Measurements from ENCODE around the gene COL4A2.

COL4A2 gene

DNA sequence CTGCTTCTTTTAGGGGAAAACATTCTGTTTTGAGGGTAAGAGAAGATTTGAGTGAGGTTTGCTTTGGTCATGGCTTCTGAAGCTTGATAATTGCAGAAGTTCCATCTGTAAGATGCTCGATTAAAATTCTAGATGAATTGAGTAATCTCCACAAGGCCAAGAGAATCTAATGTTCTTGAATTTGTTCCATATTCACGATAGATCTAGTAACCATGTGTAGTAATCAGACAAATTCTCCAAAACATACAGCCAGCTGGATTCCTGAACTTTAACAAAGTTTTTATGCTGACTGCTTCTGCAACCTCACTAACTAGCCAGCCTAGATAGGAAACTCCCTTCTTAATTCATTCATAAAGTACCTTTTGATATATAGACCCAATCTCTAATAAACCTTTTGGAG is 92.7 kb downstream of the COL4A2 start:
- H3K4me3 ChIP-seq (ENCODE audit: low read depth, low read length), result no peak overlapping the region
- TF ChIP-seq, protein P1, sequence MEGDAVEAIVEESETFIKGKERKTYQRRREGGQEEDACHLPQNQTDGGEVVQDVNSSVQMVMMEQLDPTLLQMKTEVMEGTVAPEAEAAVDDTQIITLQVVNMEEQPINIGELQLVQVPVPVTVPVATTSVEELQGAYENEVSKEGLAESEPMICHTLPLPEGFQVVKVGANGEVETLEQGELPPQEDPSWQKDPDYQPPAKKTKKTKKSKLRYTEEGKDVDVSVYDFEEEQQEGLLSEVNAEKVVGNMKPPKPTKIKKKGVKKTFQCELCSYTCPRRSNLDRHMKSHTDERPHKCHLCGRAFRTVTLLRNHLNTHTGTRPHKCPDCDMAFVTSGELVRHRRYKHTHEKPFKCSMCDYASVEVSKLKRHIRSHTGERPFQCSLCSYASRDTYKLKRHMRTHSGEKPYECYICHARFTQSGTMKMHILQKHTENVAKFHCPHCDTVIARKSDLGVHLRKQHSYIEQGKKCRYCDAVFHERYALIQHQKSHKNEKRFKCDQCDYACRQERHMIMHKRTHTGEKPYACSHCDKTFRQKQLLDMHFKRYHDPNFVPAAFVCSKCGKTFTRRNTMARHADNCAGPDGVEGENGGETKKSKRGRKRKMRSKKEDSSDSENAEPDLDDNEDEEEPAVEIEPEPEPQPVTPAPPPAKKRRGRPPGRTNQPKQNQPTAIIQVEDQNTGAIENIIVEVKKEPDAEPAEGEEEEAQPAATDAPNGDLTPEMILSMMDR (IDR thresholded peaks at IDR 0.05; ENCODE audit: low read depth, low read length, missing control alignments), result no peak
- no peak for DNase-seq (ENCODE audit: low read depth)

DNA sequence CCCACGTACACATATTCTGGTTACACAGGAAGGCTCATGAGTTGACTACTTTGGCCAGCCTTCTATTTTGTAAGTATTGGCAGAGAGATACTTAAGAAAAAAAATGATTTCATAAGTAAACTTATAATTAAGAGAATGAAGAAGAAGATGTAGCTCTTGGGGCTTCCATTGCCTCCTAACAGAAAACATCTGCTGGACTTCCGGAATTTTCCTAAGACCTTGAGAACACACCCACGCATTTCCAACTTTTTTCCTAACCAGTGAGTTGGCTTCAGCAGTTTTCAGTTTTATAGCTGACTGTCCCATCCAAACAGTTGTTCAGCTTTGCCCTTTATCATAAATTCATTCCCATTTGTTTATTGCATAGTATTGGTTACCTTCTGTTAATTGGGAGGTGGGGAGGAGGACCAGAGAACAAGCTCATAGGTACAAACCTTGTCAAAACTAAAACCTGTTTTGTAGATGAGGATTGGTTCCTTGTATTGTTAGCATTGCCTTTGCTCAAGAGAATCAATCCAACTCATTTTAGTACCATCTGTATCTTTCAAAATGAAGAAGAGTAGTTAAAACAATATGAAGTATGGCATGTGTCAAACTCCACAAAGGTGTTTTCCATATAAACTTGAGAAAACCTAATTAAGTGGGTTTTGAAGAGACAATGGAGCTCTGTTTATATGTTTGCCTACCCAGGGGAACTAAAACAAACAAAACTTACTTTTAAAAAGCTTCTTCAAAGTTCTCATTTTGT is 93.9 kb downstream of the COL4A2 start:
- TF ChIP-seq, protein P1 (IDR thresholded peaks at IDR 0.05; ENCODE audit: low read depth, low read length, missing control alignments), result no peak
- H3K4me3 ChIP-seq (ENCODE audit: low read depth, low read length), result no peak overlapping the region
- DNase-seq (ENCODE audit: low read depth), result no peak

DNA sequence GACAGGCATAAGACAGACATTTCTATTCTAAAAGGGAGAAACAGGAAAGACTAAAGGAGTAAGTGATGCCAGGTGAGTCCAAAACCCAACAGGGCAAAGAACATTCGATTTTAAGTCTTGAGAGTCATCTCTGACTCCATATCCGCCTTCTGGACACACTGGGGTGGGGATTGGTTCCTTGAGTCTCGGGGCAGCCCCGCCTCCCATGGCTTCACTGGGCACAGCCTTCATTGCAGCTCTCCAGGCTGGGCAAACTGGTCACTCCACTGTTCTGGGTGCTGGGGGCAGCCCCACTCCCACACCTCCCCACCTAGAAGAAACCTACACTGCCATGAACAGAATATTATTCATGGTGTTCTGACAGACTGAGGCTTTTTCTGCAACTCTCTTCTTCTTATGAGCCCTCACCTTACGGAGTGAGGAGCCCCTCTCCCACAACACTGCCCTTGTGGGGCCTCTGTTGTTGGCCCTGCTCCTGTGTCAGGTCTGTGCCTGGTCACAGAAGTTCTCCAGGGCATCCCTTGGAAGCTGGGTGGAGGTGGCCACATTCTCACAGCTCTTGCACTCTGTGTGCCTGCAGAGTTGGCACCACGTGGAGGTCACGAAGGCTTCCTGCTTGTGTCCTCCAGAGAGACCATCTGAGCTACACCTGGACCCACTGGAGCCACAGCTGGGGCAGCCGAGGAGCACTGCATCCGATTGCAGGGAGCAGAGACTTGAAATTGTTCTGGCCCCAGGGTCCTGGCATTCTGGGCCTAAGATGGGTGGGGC is 95.4 kb downstream of the COL4A2 start:
- no peak overlapping the region for H3K4me3 ChIP-seq (ENCODE audit: low read depth, low read length)
- DNase-seq (ENCODE audit: low read depth), result no peak
- TF ChIP-seq, protein P1 (IDR thresholded peaks at IDR 0.05; ENCODE audit: low read depth, low read length, missing control alignments), result no peak

DNA sequence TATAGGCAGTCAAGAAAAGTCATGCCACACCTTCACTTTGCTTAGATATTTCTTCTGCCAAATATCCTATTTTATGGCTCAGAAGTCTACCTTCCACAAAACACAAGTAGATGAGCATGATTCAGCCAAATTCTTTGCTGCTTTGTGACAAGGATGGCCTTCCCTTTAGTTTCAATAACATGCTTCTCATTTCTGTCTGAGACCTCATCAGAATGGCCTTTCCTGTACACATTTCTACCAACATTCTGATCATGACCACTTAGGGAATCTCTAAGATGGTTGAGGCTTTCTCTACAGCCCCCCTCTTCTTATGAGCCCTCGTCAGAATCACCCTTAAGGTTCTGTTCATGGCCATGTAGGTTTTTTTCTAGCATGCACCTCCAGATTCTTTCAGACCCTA is 96.2 kb downstream of the COL4A2 start:
- TF ChIP-seq, protein P1 (IDR thresholded peaks at IDR 0.05; ENCODE audit: low read depth, low read length, missing control alignments), result no peak
- no peak for DNase-seq (ENCODE audit: low read depth)
- H3K4me3 ChIP-seq (ENCODE audit: low read depth, low read length), result no peak overlapping the region

DNA sequence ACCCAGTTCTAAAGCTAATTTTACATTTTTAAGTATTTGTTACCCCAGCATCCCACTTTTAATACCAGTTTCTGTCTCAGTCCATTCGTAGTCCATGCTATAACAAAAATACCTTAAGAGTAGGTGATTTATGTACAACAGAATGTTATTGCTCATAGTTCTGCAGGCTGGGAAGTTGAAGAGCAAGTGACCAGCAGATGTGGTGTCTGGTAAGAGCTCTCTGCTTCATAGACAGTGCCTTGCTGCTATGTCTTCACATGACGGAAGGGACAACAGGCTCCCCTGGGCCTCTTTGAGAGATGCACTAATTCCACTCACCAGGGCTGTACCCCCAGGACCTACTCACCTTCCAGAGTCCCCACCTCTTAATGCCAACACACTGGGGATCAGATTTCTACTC is 96.6 kb downstream of the COL4A2 start:
- no peak overlapping the region for H3K4me3 ChIP-seq (ENCODE audit: low read depth, low read length)
- TF ChIP-seq, protein P1 (IDR thresholded peaks at IDR 0.05; ENCODE audit: low read depth, low read length, missing control alignments), result no peak
- DNase-seq (ENCODE audit: low read depth), result no peak

DNA sequence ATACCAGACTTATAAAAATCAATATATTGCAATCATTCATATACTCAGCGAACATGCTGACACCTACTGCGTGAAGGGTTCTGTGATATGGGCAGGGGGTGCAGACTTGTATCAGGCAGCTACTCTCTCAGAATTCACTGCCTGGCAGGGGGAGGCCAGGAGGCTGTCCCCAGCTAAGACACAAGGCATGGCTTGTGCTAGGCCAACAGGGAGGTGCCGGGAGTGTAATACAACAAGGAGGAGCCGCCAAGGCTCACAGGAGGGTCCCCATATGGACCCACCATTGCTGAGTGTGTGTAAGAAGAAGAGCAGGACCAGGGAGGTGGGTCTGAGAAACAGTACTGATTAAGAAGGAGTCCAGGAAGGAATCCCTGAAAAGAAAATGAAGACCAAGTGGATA is 97.2 kb downstream of the COL4A2 start:
- no peak for DNase-seq (ENCODE audit: low read depth)
- TF ChIP-seq, protein P1 (IDR thresholded peaks at IDR 0.05; ENCODE audit: low read depth, low read length, missing control alignments), result no peak
- no peak overlapping the region for H3K4me3 ChIP-seq (ENCODE audit: low read depth, low read length)
